ENCODE results near the gene ABCD2.
"Not testable (repeated sequence)": the region's sequence is repeated elsewhere in the genome, so short reads cannot be mapped to it uniquely, and the experiment has no call there.

The ABCD2 gene

GRCh38 chr12:39526974-39527373 is 92.6 kb downstream of the ABCD2 start:
- DNase-seq, result no peak

GRCh38 chr12:39522167-39522566 is 97.4 kb downstream of the ABCD2 start:
- DNase-seq, result not testable (repeated sequence)

GRCh38 chr12:39510001-39510400 is 109.6 kb downstream of the ABCD2 start:
- DNase-seq, result no peak

- no peak for DNase-seq
Observed at GRCh38 chr12:39505554-39505953, 114.0 kb downstream of the ABCD2 start.

- no peak for DNase-seq
Observed at GRCh38 chr12:39505023-39505422, 114.6 kb downstream of the ABCD2 start.

GRCh38 chr12:39503439-39503838 is 116.2 kb downstream of the ABCD2 start:
- DNase-seq, result no peak

GRCh38 chr12:39502726-39503125 is 116.9 kb downstream of the ABCD2 start:
- no peak for DNase-seq

All from NCI-H2107 (cell line).